Thyroid gland (tissue), 4 donors: ENCODE measurements around the gene ZC2HC1C. TPM values are rescaled to one million over a fixed set of nuclear protein-coding genes. Genes with fewer than 3 reads are reported as not detected.
A peak's percentile ranks its signal among the peaks of the same experiment; 100 is the strongest.

ENCODE experiments used
- DNase-seq, 2 donors: peaks; one replicate each; pipeline ENCODE4 v3.0.0-alpha.2; 2019
- H3K27ac ChIP-seq, 3 donors: fragments of 200-600 bp; sonication (generic); 1 replicate in 2 of 3; 2 replicates in 1 of 3; pipeline ENCODE4 v1.5.1; 2016 to 2019; ENCODE audit warnings: mild to moderate bottlenecking in 1 of 3, moderate library complexity in 1 of 3
- H3K27me3 ChIP-seq: fragments of 200-600 bp; sonication (generic); one replicate; pipeline ENCODE4 v1.5.1; 2019
- H3K36me3 ChIP-seq, 2 donors: fragments of 200-600 bp; sonication (generic); one replicate each; pipeline ENCODE4 v1.5.1; 2016 to 2019
- H3K4me1 ChIP-seq, 2 donors: fragments of 200-600 bp; sonication (generic); one replicate each; pipeline ENCODE4 v1.5.1; 2017 to 2019
- H3K4me3 ChIP-seq, 3 donors: fragments of 200-600 bp; sonication (generic); replicated peaks in 1 of 3; 1 replicate in 2 of 3; 2 replicates in 1 of 3; pipeline ENCODE4 v1.5.1; 2016; ENCODE audit warnings: mild to moderate bottlenecking in 1 of 3
- H3K9me3 ChIP-seq: fragments of 200-600 bp; sonication (generic); one replicate; pipeline ENCODE4 v1.5.1; 2017
- POLR2A ChIP-seq, 2 donors: fragments of 450-650 bp; IDR thresholded peaks; one replicate each; pipeline ENCODE4 v1.6.1; 2017; ENCODE audit warnings: antibody characterized with exemption in 2 of 2, mild to moderate bottlenecking in 2 of 2, moderate library complexity in 1 of 2
- WGBS, 2 donors: methylation state at CpG; one replicate each; pipeline ENCODE4 v1.1.5; 2017; 5-methylcytosine and 5-hydroxymethylcytosine counted together
- intact Hi-C: fragments of 100-400 bp; cut with DNase I; formaldehyde crosslinking; loops from one replicate; pipeline ENCODE4 v1.15.1; 2023
- total RNA-seq, 4 donors: library from RNA; depleted of rRNA; stranded (reverse); fragments of >200 nt; gene quantifications; one replicate each; pipeline ENCODE4 v1.2.3, GENCODE V29; 2016
- TF ChIP-seq, protein P1 (sequence below), 6 experiments: fragments of 200-600 bp in 3 of 6; fragments of 450-650 bp in 3 of 6; sonication (generic) in 3 of 6; IDR thresholded peaks; one replicate each; pipeline ENCODE4 v1.5.1; 2016 to 2019; ENCODE audit warnings: antibody characterized with exemption in 6 of 6, mild to moderate bottlenecking in 2 of 6, inconsistent platforms in 1 of 6, moderate library complexity in 1 of 6

ZC2HC1C gene, protein sequence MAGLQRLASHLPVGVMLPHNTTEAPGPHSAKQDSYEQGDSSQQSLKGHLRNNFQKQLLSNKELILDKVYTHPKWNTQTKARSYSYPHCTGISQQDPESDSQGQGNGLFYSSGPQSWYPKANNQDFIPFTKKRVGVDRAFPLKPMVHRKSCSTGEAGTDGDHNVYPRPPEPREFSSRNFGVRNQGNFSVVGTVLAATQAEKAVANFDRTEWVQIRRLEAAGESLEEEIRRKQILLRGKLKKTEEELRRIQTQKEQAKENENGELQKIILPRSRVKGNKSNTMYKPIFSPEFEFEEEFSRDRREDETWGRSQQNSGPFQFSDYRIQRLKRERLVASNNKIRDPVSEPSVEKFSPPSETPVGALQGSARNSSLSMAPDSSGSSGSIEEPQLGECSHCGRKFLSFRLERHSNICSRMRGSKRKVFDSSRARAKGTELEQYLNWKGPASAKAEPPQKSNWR
- total RNA-seq, result 10 to 100 TPM in 2 of 4 donors, 1 to 10 TPM in 2; 8.3 to 15.8 (median 12.4) TPM

DNA sequence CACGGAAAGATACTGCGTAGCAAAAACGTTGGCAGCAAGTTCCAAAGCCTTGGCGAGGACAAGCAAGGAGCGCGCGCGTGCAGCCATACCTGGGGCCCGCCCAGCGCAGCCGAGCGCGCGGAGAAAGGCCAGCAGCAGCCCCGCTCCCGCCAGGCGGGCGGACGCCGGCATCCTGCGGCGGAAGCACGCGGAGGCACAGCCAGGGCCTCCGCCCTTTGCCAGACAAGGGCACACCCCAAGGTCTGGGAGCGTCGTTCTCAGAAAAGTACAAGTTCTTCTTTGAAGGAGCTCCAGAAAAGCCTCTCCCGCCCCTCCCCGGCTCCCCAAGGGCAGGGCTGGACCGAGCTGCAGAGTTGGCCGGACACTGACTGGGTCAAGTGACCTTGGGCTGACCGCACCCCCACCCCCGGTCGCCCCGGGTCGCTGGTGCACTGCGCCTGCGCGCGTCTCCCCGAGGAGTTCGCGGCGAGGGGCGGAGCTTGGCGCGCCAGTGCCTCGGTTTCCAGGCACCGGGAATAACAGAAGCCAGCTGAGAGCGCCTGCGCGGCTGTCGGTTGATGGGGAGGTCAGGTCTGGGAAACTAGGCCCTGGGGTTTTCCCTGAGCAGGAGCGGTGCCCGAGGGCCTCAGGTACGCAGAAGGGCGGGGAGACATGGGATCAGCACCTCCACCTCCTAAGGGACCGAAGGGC lies at the start of gene ZC2HC1C:
ZC2HC1C (plus strand) TSS at position 521 of the 690 bp plus-strand sequence. CDS start 933 bp downstream, outside the sequence.
- intact Hi-C loops, result loop anchor here (10.0 kb wide), 1 partner anchor 64 kb away; the partner anchor contains the start of gene EIF2B2
- peak within 1 kb of the TSS; percentile 89 to 93 (median 91) for H3K27ac ChIP-seq
- H3K36me3 ChIP-seq, result no peaks in the 10 kb centered on the region
- TF ChIP-seq, protein P1, sequence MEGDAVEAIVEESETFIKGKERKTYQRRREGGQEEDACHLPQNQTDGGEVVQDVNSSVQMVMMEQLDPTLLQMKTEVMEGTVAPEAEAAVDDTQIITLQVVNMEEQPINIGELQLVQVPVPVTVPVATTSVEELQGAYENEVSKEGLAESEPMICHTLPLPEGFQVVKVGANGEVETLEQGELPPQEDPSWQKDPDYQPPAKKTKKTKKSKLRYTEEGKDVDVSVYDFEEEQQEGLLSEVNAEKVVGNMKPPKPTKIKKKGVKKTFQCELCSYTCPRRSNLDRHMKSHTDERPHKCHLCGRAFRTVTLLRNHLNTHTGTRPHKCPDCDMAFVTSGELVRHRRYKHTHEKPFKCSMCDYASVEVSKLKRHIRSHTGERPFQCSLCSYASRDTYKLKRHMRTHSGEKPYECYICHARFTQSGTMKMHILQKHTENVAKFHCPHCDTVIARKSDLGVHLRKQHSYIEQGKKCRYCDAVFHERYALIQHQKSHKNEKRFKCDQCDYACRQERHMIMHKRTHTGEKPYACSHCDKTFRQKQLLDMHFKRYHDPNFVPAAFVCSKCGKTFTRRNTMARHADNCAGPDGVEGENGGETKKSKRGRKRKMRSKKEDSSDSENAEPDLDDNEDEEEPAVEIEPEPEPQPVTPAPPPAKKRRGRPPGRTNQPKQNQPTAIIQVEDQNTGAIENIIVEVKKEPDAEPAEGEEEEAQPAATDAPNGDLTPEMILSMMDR (IDR thresholded peaks at IDR 0.05), result no peak
- TF ChIP-seq POLR2A (IDR thresholded peaks at IDR 0.05), result peak; percentile 40 to 89
- peak within 1 kb of the TSS in 2 of 3 donors; percentile 13 to 37 for H3K4me3 ChIP-seq
- peak; percentile 98 for DNase-seq
- WGBS, 2 donors, result 0 to 10% methylated on average over 14 to 19 of the region's 58 CpGs
- H3K9me3 ChIP-seq, result no peaks in the 10 kb centered on the region
- H3K27me3 ChIP-seq, result no peaks in the 10 kb centered on the region
- peaks cover 28 to 52% of the 10 kb centered on the region in 2 donors for H3K4me1 ChIP-seq

DNA sequence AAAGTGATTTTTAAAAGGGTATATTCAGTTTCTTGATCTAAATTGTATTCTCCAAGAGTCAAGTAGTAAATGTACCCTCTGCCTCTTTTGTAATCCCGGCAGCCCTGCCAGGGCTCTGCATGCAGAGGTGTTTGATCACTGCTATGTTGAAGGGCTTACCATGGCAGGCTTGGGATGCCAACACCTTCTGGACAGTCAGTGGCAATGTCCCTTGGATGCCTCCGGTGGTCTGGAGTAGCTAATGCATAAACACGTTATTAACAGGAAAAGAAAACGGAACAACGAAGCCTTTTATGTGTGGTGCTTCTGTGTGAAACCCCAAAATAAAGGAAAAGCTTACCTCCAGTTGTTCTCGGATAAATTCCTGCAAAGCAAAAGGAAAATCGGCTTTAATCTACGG lies 46.8 kb upstream of the ZC2HC1C start:
- peaks cover 11 to 13% of the 10 kb centered on the region in 2 donors for H3K36me3 ChIP-seq
- H3K4me1 ChIP-seq, result peaks cover 9 to 24% of the 10 kb centered on the region in 2 donors
- no peak overlapping the region for H3K4me3 ChIP-seq
- TF ChIP-seq, protein P1 (IDR thresholded peaks at IDR 0.05), result peak in 5 of 6 experiments; percentile 10 to 50 (median 42)
- no peak for TF ChIP-seq POLR2A (IDR thresholded peaks at IDR 0.05)
- peak; percentile 71 for DNase-seq
- intact Hi-C loops, result no loop called here
- 64 to 71% methylated on average over 8 of the region's 8 CpGs for WGBS, 2 donors
- no peaks in the 10 kb centered on the region for H3K27me3 ChIP-seq
- peak overlapping the region in 1 of 3 donors; percentile 20 for H3K27ac ChIP-seq
- H3K9me3 ChIP-seq, result no peaks in the 10 kb centered on the region

DNA sequence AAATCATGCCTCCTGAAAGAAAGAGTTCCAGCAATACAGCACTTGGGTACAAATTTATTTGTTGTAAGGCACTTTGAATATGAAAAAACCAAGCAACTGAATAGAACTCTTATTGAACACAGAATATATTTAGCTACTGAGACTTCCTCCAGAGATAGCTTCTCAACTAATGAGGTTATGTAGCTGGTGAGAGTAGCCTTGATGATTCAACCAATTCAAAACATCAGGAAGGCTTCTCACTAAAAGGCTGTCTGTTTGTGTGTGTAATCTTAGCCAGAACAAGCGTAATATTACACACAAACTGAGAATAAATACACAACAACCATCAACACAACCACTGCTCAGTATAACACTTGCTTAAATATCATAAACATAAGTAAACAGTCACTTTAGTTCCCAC lies 46.3 kb upstream of the ZC2HC1C start:
- no peak for DNase-seq
- no peaks in the 10 kb centered on the region for H3K27me3 ChIP-seq
- H3K27ac ChIP-seq, result peak overlapping the region in 1 of 3 donors; percentile 20
- no peak overlapping the region for H3K4me3 ChIP-seq
- H3K36me3 ChIP-seq, result peaks cover 9 to 12% of the 10 kb centered on the region in 2 donors
- H3K4me1 ChIP-seq, result peaks cover 9 to 23% of the 10 kb centered on the region in 2 donors
- H3K9me3 ChIP-seq, result no peaks in the 10 kb centered on the region
- WGBS, 2 donors, result 93 to 100% methylated on average over 1 of the region's 1 CpG
- TF ChIP-seq, protein P1 (IDR thresholded peaks at IDR 0.05), result no peak
- TF ChIP-seq POLR2A (IDR thresholded peaks at IDR 0.05), result no peak
- intact Hi-C loops, result no loop called here

DNA sequence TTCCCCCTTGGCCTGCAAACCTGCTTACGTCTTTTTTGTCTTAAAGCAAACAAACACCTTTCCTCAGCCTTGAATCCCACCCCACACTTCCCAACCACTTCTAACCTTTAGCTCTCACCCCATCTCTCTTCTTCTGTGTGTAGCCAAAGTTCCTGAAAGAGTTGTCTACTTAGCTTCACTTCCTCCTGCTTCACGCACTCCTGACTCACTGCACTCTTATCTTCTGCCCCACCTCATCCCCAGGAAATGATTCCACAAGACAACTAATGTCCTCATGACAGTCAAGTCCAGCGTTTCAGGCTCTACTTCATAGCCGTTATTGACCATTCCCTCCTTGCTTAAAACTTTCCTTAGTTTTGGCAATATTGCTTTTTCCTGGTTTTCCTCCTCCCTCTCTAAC lies 44.4 kb upstream of the ZC2HC1C start:
- peak overlapping the region in 1 of 3 donors; percentile 18 for H3K27ac ChIP-seq
- peaks cover 4 to 15% of the 10 kb centered on the region in 2 donors for H3K4me1 ChIP-seq
- H3K4me3 ChIP-seq, result no peak overlapping the region
- peaks cover 4 to 6% of the 10 kb centered on the region in 2 donors for H3K36me3 ChIP-seq
- H3K9me3 ChIP-seq, result no peaks in the 10 kb centered on the region
- intact Hi-C loops, result no loop called here
- no peak for DNase-seq
- WGBS, 2 donors, result 75 to 79% methylated on average over 4 of the region's 4 CpGs
- no peaks in the 10 kb centered on the region for H3K27me3 ChIP-seq
- no peak for TF ChIP-seq POLR2A (IDR thresholded peaks at IDR 0.05)

DNA sequence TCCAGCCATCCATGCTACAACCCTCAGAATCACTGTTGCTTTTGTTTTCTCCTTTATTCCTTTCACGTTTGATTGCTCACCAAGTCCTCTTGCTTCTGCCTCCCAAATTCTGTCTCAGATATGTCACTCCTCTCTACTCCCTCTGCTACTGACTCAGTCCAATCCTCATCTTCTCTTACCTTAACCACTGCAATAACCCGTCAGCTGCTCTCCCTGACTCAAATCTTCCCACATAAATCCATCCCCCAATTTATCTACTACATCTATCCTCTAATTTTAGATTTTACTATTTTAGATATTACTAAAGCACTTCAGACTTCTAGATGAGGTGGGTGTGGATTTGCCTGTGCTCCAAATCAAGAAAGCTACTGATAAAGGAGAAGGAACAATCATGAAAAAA lies 43.6 kb upstream of the ZC2HC1C start:
- peaks cover 12 to 20% of the 10 kb centered on the region in 2 donors for H3K4me1 ChIP-seq
- intact Hi-C loops, result no loop called here
- H3K27ac ChIP-seq, result peak overlapping the region in 1 of 3 donors; percentile 18
- no peak for DNase-seq
- no peaks in the 10 kb centered on the region for H3K9me3 ChIP-seq
- H3K4me3 ChIP-seq, result no peak overlapping the region
- no peaks in the 10 kb centered on the region for H3K27me3 ChIP-seq
- TF ChIP-seq, protein P1 (IDR thresholded peaks at IDR 0.05), result no peak
- TF ChIP-seq POLR2A (IDR thresholded peaks at IDR 0.05), result no peak
- peaks cover 0 to 6% of the 10 kb centered on the region in 2 donors for H3K36me3 ChIP-seq
- 95 to 98% methylated on average over 2 of the region's 2 CpGs for WGBS, 2 donors
